GM21825 (cell line): Measurements from ENCODE around the gene KIAA0232.

Source experiments
- ATAC-seq: cut with Tn5 transposase; IDR thresholded peaks from one replicate; pipeline ENCODE4 v1.9.1; 2021; ENCODE audit warnings: mild to moderate bottlenecking, moderate library complexity; ENCODE audit not compliant: unreplicated experiment

Gene KIAA0232

DNA sequence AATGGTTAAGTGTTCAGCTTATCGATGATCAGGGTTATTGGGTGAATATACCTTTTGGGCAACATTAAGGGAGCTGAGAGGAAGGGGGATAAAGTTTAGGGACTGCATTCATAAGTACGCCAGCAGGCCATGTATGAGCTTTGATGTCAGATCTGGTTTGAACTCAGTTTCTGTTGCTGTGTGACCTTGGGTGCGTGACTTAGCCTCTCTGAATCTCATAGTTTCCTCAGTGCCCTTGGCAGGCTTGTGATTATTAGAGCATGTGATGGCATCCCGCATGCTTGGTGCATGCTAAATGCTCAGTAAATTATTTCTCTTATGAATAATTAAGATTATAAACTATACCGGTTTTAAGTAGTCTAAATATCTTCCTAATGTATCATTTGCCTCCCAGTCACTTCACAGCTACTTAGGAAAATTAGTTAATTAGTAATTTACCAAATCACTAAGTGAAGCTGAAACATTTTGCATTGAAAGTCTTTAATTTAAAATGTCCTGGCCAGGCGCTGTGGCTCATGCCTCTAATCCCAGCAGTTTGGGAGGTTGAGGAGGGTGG is 130.9 kb downstream of the KIAA0232 start:
- ATAC-seq = no peak

DNA sequence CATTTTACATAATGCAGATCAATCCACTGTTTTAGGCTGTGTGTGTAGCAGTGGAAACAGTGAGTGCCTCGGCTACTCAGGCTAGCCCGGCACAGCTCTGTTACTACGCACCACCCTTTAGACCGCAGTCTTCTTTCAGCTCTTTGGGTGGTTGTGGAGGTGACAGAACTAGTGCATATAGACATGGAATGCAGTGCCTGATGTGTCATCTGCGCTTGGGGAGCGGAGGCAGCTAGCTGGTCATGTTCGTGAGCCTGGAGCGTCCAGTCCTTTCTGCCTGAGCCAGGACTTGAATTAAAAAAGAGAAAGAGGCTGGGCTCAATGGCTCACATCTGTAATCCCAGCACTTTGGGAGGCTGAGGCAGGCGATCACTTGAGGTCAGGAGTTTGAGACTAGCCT is 131.9 kb downstream of the KIAA0232 start:
- ATAC-seq = no peak

DNA sequence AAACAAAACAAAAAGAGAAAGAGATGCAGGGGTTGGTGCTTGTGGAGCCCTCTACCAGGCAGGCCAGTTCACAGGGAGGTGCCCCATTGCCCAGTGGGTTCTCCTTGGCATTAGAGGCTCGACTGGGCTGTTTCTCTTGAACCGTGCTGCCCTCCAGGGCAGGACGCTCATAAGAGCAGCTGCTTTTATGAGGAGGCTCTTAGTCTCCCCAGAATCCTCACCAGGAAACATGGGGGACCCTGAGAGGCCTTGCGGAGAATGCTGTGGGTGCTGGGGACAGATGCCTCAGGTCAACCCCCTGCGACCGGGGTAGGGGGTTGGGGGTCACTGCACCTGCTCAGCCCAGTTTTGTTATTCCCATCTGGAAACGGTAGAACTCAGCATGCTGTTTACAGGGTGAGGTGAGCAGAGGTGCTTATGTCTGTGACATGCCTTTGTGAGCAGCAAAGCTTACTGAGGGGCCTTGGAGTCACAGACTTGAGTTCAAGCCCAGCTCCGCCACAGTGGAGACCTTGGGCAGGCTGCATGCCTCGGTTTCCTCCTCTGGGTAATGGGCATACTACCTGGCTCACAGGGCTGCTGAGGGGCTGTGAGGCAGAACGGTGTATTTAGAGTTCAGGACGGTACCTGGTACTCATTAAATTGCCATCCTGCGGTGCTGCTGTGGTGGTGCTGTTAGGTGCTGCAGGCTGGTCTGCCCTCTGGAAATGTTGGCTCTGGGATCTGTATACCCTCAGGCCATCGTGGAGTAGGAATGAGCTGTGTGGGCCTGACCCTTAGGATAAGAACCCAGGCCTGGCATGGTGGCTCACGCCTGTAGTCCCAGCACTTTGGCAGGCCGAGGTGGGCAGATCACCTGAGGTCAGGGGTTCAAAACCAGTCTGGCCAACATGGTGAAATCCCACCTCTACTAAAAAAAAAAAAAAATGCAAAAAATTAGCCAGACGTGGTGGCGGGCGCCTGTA is 132.8 kb downstream of the KIAA0232 start:
- ATAC-seq = no peak

GRCh38 chr4:6916069-6916586 is 133.6 kb downstream of the KIAA0232 start:
- ATAC-seq = no peak

- no peak for ATAC-seq
These were observed 134.3 kb downstream of the KIAA0232 start for GRCh38 chr4:6916587-6917460.

GRCh38 chr4:6917461-6918271 is 135.1 kb downstream of the KIAA0232 start:
- ATAC-seq = peak; percentile 62

GRCh38 chr4:6918338-6918737 is 135.8 kb downstream of the KIAA0232 start:
- no peak for ATAC-seq

DNA sequence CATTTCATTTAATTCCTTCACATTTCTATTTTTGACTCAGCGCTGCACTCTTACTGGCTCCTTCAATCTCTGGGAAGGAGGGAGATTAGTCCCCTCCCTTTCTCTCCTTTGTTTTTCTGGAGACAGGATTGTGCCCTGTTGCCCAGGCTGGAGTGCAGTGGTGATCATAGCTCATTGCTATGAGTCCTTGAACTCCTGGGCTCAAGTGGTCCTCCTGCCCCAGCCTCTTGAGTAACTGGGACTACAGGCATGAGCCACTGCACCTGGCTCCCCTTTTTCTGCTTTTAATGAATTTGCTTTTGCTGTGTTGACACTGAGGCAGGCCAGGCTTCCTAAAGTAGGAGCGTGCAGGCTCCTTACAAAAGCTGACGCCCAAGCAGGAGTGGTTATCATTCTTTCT is 137.6 kb downstream of the KIAA0232 start:
- no peak for ATAC-seq

DNA sequence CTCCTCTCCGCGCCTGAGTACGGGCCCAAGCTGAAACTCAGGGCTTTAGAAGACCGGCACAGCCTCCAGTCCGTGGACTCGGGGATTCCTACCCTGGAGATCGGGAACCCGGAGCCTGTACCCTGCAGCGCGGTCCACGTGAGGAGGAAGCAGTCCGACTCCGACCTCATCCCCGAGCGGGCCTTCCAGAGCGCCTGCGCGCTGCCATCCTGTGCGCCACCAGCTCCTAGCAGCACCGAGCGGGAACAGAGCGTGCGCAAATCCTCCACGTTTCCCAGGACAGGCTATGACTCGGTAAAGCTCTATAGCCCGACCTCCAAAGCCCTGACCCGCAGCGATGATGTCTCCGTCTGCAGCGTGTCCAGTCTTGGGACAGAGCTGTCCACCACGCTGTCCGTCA is 141.0 kb downstream of the KIAA0232 start:
- no peak for ATAC-seq

GRCh38 chr4:6924361-6924779 is 141.8 kb downstream of the KIAA0232 start:
- ATAC-seq = no peak

GRCh38 chr4:6925357-6925836 is 142.9 kb downstream of the KIAA0232 start:
- ATAC-seq = no peak

DNA sequence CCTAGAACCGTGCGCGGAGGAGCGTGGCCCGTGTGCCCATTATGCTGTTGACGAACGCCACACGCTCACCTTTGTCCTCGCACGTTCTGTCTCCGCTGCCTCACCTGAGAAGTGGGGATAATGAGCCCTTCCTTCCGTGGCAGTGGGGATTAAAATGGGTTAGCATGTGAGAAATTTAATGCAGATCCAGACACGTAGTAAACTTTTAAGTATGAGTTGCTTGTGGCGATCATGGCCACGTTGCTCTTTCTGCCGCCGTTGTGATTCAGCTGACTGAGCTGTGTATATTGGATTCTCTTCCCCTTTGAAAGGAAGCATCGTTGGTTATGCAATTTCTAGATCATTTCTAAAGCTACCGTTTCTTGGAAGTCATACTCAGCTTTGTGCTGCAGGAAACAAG is 143.6 kb downstream of the KIAA0232 start:
- ATAC-seq = no peak

DNA sequence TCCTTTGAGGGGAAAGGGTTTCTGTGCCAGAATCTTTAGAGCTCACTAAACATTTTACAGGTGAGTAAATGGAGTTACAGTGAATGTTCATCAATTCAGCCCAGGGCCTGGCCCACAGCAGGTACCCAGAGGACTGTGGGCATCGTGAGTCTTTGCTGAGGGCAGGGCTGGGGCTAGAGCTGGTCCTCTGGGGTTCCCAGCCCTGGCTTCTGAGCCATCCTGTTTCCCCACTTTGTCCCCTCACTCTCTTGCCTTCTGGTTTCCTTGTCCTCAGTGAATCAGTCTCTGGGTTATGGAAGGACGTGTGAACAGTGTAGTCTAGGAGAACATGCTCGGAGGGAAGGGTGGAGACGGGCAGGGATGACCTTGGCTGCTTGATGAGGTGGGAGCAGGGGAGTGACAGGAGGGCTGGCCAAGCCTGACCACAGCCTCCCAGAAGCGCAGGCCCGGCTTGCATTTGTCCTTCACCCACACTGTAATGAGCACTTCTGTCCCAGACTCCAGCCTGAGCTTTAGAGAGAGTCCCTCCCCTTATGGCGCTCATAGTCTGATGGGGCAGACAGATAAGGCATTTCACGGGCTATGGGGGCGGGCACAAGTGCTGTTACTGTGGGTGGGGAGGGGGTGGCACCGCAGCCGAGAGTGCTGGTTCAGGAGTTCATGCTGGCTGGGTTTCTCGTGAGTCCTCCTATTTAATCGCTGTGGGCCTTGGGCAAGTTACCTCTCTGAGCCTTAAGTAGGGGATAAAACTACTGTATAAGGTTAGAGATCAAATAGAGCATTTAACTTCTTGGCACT is 144.4 kb downstream of the KIAA0232 start:
- ATAC-seq = no peak

DNA sequence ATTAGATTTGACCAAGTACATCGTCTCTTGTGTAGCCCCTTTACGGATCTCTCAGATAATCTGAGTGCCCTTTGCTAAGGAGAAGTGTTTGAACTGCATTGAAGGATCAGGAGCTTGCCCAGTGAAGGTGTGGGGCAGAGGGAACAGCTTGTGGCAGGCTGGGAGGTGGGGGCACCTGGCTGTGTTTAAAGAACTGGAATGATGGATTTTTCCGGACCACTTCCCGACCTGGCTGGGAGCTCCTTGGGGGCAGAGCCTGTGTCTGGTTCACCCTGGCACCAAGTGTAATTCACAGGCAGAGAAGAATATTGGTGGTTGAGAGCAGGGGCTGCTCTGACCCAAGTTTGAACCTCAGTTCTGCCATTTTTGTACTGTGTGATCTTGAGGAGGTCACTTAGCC is 145.6 kb downstream of the KIAA0232 start:
- ATAC-seq = no peak

GRCh38 chr4:6929339-6929811 is 146.8 kb downstream of the KIAA0232 start:
- no peak for ATAC-seq

GRCh38 chr4:6929812-6930464 is 147.4 kb downstream of the KIAA0232 start:
- ATAC-seq = no peak

DNA sequence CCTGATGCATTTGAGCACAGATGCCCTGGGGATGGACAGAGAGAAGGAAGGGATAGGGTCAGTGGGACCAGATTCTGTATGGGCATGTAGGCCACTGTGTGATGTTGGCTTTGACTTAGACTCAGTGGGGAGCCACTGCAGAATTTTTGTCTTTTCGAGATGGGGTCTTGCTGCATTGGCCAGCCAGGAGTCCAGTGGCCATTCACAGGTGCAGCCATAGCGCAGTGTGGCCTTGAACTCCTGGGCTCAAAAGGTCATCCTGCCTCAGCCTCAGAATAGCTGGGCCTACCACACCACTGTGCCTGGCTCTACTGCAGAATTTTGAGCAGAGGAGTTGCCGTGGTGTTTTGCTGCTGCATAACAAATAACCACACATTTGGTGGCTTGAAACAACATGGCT is 149.9 kb downstream of the KIAA0232 start:
- ATAC-seq = no peak

- no peak for ATAC-seq
These were observed 150.4 kb downstream of the KIAA0232 start for GRCh38 chr4:6932918-6933317.
